SK-N-SH treated with all-trans-retinoic acid at 6 μM for 48 hours (cell line): Measurements from ENCODE around the gene ACSL6.

Experiments
- ATAC-seq: fragments of 200-7000 bp; cut with Tn5 transposase; 3 replicates; pipeline ENCODE4 v1.9.1; 2020; ENCODE audit warnings: mild to moderate bottlenecking, moderate library complexity
- ARNTL ChIP-seq: fragments of 450-650 bp; formaldehyde crosslinking; IDR thresholded peaks from 2 replicates; pipeline ENCODE4 v1.5.0; 2020; ENCODE audit warnings: low read depth, mild to moderate bottlenecking, moderate library complexity, borderline replicate concordance
- CREB5 ChIP-seq: fragments of 250-450 bp; sonication (Bioruptor Pico); IDR thresholded peaks from 2 replicates; pipeline ENCODE4 v1.5.1; 2020; ENCODE audit warnings: low read depth, mild to moderate bottlenecking, moderate library complexity
- CSDC2 ChIP-seq: fragments of 250-450 bp; sonication (Bioruptor Pico); IDR thresholded peaks from 2 replicates; pipeline ENCODE4 v1.5.0; 2020; ENCODE audit warnings: mild to moderate bottlenecking, moderate library complexity
- CSRNP3 ChIP-seq: fragments of 250-450 bp; sonication (Bioruptor Pico); IDR thresholded peaks from 2 replicates; pipeline ENCODE4 v1.5.1; 2021; ENCODE audit warnings: mild to moderate bottlenecking, moderate library complexity
- ESRRG ChIP-seq: fragments of 250-450 bp; sonication (Bioruptor Pico); IDR thresholded peaks from 2 replicates; pipeline ENCODE4 v1.6.1; 2021; ENCODE audit warnings: mild to moderate bottlenecking
- GLIS3 ChIP-seq: fragments of 250-450 bp; sonication (Bioruptor Pico); IDR thresholded peaks from 2 replicates; pipeline ENCODE4 v1.5.0; 2020; ENCODE audit warnings: mild to moderate bottlenecking, moderate library complexity
- ISL1 ChIP-seq: fragments of 250-450 bp; sonication (Bioruptor Pico); IDR thresholded peaks from 2 replicates; pipeline ENCODE4 v2.1.2; 2022; ENCODE audit warnings: mild to moderate bottlenecking, moderate library complexity
- OSR1 ChIP-seq: fragments of 250-450 bp; sonication (Bioruptor Pico); IDR thresholded peaks from 2 replicates; pipeline ENCODE4 v1.8.0; 2022; ENCODE audit warnings: moderate library complexity, mild to moderate bottlenecking, inconsistent platforms
- PATZ1 ChIP-seq: fragments of 250-450 bp; sonication (Bioruptor Pico); IDR thresholded peaks from 2 replicates; pipeline ENCODE4 v1.8.0; 2020; ENCODE audit warnings: mild to moderate bottlenecking, moderate library complexity, borderline replicate concordance
- POU6F1 ChIP-seq: fragments of 250-450 bp; sonication (Bioruptor Pico); IDR thresholded peaks from 2 replicates; pipeline ENCODE4 v1.8.0; 2021; ENCODE audit warnings: low read depth, mild to moderate bottlenecking, moderate library complexity, borderline replicate concordance
- PPARA ChIP-seq: fragments of 250-450 bp; sonication (Bioruptor Pico); IDR thresholded peaks from 2 replicates; pipeline ENCODE4 v1.5.0; 2020; ENCODE audit warnings: mild to moderate bottlenecking, borderline replicate concordance
- RARB ChIP-seq: fragments of 250-450 bp; sonication (Bioruptor Pico); IDR thresholded peaks from 2 replicates; pipeline ENCODE4 v1.8.0; 2021; ENCODE audit warnings: mild to moderate bottlenecking, moderate library complexity
- SNAI2 ChIP-seq: fragments of 250-450 bp; sonication (Bioruptor Pico); IDR thresholded peaks from 2 replicates; pipeline ENCODE4 v1.5.0; 2020; ENCODE audit warnings: mild to moderate bottlenecking, moderate library complexity
- TCF4 ChIP-seq: fragments of 250-450 bp; sonication (Bioruptor Pico); IDR thresholded peaks from 2 replicates; pipeline ENCODE4 v1.8.0; 2021; ENCODE audit warnings: mild to moderate bottlenecking, moderate library complexity, borderline replicate concordance
- TOX ChIP-seq: fragments of 250-450 bp; sonication (Bioruptor Pico); IDR thresholded peaks from 2 replicates; pipeline ENCODE4 v1.8.0; 2021; ENCODE audit warnings: mild to moderate bottlenecking, moderate library complexity, borderline replicate concordance
- ZC3H10 ChIP-seq: fragments of 250-450 bp; sonication (Bioruptor Pico); IDR thresholded peaks from 2 replicates; pipeline ENCODE4 v1.5.1; 2021; ENCODE audit warnings: mild to moderate bottlenecking, moderate library complexity
- ZFP3 ChIP-seq: fragments of 250-450 bp; sonication (Bioruptor Pico); IDR thresholded peaks from 2 replicates; pipeline ENCODE4 v1.5.0; 2020; ENCODE audit warnings: mild to moderate bottlenecking, moderate library complexity
- ZFP30 ChIP-seq: fragments of 450-650 bp; formaldehyde crosslinking; IDR thresholded peaks from 2 replicates; pipeline ENCODE4 v1.5.0; 2022; ENCODE audit warnings: mild to moderate bottlenecking, moderate library complexity
- ZNF565 ChIP-seq: fragments of 450-650 bp; formaldehyde crosslinking; conservative IDR thresholded peaks from 2 replicates; pipeline ENCODE4 v1.5.0; 2020; ENCODE audit warnings: low read depth, mild to moderate bottlenecking, moderate library complexity
- ZNF8 ChIP-seq: fragments of 450-650 bp; formaldehyde crosslinking; IDR thresholded peaks from 2 replicates; pipeline ENCODE4 v1.5.0; 2020; ENCODE audit warnings: mild to moderate bottlenecking, moderate library complexity

Gene ACSL6

GRCh38 chr5:132011622-132012343, at the start of gene ACSL6:
Gene ACSL6, minus strand, starts transcription at chr5:132011658. Its CDS starts 105 bp downstream, at chr5:132011553.
- peak; percentile 57 for ATAC-seq

GRCh38 chr5:132060501-132061161, 49.2 kb upstream of the ACSL6 start, which contains the start of gene IL3:
Gene IL3, plus strand, starts transcription at chr5:132060655. Its CDS starts 52 bp downstream, at chr5:132060707.
- ATAC-seq = no peak
- no peak for TF ChIP-seq ZNF8 (CRISPR knock-in tag)
- TF ChIP-seq ZFP30 = no peak
- no peak for TF ChIP-seq TOX (CRISPR knock-in tag)
- no peak for TF ChIP-seq ARNTL (CRISPR knock-in tag)
- TF ChIP-seq ZNF565 (CRISPR knock-in tag) = no peak
- TF ChIP-seq TCF4 (CRISPR knock-in tag) = no peak
- TF ChIP-seq ZC3H10 (CRISPR knock-in tag) = no peak

More at GRCh38 chr5:132011622-132012343, at the start of gene ACSL6:
- TF ChIP-seq POU6F1 (CRISPR knock-in tag) (no peak), TOX (CRISPR knock-in tag) (no peak), ZFP3 (CRISPR knock-in tag) (no peak), PPARA (CRISPR knock-in tag) (no peak), ARNTL (CRISPR knock-in tag) (no peak), ISL1 (CRISPR knock-in tag) (no peak), GLIS3 (no peak), ZC3H10 (CRISPR knock-in tag) (no peak), SNAI2 (no peak), RARB (no peak), ZNF565 (CRISPR knock-in tag) (no peak), OSR1 (no peak), ESRRG (CRISPR knock-in tag) (no peak), CREB5 (no peak), PATZ1 (CRISPR knock-in tag) (no peak)
- TF ChIP-seq, all 23 proteins: peak for 0

GRCh38 chr5:132059696-132060500, 48.4 kb upstream of the ACSL6 start:
- no peak for ATAC-seq
- TF ChIP-seq CSRNP3 (CRISPR knock-in tag) = no peak
- TF ChIP-seq ZFP3 (CRISPR knock-in tag) = no peak
- TF ChIP-seq, all 23 proteins: peak for 0

- ATAC-seq = no peak
- TF ChIP-seq CREB5 (no peak), CSDC2 (no peak), ZNF8 (CRISPR knock-in tag) (no peak)
Measured at GRCh38 chr5:132059043-132059695, 47.7 kb upstream of the ACSL6 start.
